ENCODE measurements around the gene EXOSC9.

GRCh38 chr4:121838136-121838535, 37.0 kb downstream of the EXOSC9 start:
- TF ChIP-seq CTCF (conservative IDR thresholded peaks at IDR 0.05; ENCODE audit: low read depth, low read length): no peak
- no peak for TF ChIP-seq EZH2 (IDR thresholded peaks at IDR 0.05; ENCODE audit: borderline replicate concordance, low read depth, low read length, poor library complexity, severe bottlenecking)
